D721Med (cell line): ENCODE results near the gene IRX3.

Source experiments
- DNase-seq: peaks from one replicate; pipeline ENCODE4 v3.0.0; 2011; ENCODE audit warnings: low spot score; ENCODE audit not compliant: insufficient read length
- FAIRE-seq: peaks from 2 replicates; lab custom pipeline; 2011; peaks lifted over from hg19 to GRCh38; lab: Jason Lieb, UNC
- TF ChIP-seq, protein P1 (sequence below): IDR thresholded peaks from 2 replicates; pipeline ENCODE4 v1.5.1; 2012; ENCODE audit warnings: mild to moderate bottlenecking, control low read depth; ENCODE audit not compliant: insufficient read depth; ENCODE audit errors: missing control alignments

Gene IRX3

DNA sequence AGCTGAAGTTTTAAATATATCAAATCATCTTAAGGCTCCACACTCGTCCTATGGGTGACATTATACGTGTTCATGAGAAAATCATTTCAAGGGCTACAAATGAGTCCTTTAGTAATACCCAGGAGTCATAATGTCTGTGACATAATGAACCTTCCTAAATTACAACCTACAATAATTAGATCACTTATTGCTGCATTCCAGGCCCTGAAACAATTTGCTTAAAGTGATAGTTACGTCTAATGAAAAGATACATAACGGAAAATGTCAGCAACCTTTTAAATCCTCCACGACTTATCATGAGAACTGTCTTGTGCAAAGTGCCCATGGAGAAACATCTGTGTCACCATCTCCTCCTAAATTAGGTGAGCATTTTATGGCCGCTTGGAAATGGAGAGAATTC lies 43.4 kb downstream of the IRX3 start:
- TF ChIP-seq, protein P1, sequence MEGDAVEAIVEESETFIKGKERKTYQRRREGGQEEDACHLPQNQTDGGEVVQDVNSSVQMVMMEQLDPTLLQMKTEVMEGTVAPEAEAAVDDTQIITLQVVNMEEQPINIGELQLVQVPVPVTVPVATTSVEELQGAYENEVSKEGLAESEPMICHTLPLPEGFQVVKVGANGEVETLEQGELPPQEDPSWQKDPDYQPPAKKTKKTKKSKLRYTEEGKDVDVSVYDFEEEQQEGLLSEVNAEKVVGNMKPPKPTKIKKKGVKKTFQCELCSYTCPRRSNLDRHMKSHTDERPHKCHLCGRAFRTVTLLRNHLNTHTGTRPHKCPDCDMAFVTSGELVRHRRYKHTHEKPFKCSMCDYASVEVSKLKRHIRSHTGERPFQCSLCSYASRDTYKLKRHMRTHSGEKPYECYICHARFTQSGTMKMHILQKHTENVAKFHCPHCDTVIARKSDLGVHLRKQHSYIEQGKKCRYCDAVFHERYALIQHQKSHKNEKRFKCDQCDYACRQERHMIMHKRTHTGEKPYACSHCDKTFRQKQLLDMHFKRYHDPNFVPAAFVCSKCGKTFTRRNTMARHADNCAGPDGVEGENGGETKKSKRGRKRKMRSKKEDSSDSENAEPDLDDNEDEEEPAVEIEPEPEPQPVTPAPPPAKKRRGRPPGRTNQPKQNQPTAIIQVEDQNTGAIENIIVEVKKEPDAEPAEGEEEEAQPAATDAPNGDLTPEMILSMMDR = no peak
- no peak for DNase-seq
- no peak for FAIRE-seq

DNA sequence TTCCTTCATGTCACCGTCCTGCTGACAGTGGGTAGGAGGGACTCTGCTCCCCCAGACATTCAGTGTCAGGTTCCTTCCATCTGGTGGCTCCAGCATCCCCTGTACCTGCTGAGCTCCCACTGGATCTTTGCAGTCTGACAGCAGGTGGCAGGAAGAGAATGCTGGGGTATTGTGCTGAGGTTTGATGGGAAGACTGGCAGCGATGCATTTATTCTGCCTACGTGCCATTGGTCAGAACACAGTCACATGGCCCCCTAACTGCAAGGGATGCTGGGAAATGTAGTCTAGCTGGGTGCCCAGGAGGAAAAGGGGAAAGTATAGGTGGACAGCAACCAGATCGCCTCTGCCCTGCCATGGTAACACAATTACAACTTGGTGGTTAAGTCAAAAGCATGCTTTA lies 44.4 kb downstream of the IRX3 start:
- TF ChIP-seq, protein P1 = no peak
- DNase-seq = no peak
- no peak for FAIRE-seq

DNA sequence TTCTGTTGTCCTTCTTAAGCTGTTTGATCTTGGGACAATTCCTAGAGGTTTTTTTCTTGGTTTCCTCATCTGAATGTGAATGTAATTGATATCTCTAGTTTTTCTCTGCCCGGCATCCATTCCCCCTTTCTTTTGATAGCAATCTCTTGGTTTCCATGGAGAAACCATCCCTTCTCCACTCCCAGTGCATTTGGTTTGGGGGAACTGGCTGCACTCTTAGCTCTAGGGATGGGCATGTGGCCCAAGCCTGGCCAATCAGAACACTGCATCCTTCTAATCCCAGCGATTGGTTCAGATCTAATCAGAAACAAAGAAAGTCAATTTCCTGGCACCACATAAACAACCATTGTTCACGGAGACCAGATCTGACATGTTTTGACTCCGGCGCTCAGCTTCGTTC lies 45.1 kb downstream of the IRX3 start:
- DNase-seq (no peak), FAIRE-seq (no peak)
- TF ChIP-seq, protein P1 = no peak

DNA sequence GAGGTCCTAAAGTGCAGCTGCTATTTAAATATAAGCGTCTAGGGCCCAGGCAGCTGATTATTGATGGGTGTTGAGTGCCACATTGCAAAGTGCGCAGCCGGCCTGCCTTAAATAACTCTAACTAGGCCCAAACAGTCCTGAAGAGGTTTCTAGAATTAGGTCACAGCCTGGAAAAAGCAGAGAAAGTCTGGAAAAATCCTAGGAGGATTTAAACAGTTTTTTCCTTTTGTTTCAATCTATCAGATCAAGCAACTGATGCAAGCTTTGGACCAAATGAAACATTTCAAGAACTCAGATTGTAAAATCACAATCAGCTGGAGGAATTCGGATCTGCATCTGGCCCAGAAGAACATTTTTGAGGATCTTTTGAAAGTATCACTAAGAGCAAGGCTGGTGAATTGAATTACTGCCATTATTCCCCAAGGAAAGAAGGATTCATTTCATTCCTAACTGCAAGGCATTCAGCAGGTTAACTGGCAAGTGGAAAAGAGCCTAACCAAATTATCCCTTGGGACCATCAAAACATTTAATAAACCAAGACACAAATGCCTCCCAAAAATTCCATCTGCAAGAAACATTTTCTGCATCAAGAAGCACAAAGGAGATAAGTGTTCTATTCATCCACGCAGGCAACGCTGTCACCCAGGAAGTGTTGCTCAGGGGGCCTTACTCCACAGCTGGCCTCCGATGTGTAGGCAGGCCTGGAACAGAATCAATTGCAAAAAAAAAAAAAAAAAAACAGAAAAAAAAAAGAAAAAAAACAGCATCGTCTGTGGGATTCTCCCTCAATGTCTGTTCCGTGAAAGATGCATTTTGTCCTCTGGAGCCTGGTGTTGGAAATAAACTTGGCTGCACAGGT lies 46.1 kb downstream of the IRX3 start:
- FAIRE-seq = no peak
- DNase-seq = no peak
- TF ChIP-seq, protein P1 = no peak

DNA sequence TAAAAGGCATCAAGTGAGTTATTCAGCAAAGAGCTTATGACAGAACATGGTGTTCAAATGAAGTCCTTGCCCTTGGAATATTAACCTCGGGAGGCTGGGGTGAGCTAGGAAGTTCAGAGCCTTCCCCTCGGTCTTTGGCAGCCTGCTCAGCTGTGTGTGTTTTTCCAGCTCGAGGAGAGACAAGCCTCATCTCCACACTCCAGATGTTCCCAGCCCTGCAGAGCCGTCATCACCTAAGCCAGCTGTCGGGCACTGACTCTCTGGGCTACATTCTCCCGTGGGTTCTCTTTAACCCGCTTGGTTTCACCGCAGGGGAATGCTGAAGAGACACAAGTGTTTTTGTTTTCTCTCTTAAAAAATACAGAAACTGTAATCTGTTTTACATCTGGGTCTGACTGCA lies 47.1 kb downstream of the IRX3 start:
- TF ChIP-seq, protein P1 = no peak
- DNase-seq = no peak
- FAIRE-seq = no peak

DNA sequence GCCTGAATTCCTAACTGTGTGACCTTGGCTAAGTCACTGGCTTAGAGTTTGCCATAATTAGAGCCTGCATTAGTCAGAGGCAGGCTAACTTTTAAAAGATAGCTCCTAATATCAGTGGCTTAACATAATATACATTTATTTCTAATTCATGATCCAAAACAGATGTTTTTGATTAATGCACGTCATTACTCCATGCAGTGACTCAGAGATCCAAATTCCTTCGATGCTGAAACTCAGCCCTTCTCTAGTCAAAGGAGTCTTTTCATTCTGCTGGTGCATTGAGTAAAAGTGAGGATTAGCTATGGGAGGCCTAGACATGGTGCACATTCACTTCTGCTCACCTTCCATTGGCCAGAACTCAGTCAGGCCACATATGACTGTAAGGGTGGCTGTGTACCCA lies 49.8 kb downstream of the IRX3 start:
- DNase-seq (no peak), FAIRE-seq (no peak)
- TF ChIP-seq, protein P1 = no peak

DNA sequence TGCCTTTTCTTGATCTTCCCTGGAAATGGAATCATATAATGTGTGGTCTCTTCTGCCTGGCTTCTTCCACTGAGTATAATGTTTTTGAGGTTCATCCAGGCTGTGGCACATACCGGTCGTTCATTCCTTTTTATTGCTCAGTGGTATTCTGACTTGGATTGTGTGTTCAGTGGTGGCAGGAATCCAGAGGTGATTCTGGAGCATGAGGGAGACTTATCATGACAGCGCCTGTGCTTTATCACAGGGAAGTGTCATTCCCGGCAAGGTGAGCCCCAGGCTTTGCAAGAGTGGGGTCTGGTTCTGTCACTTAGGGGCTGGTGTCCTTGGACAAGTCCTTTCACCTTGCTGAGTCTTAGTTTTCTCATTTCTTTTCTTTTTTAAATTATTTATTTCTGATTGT lies 53.0 kb downstream of the IRX3 start:
- TF ChIP-seq, protein P1 = no peak
- DNase-seq = no peak
- no peak for FAIRE-seq
